ENCODE measurements around the gene MRPL18. TPM values are rescaled to one million over a fixed set of nuclear protein-coding genes. Genes with fewer than 3 reads are reported as not detected.

The MRPL18 gene
- total RNA-seq, 2 experiments from 2014 or later, result 83.7 to 84.4 TPM

DNA sequence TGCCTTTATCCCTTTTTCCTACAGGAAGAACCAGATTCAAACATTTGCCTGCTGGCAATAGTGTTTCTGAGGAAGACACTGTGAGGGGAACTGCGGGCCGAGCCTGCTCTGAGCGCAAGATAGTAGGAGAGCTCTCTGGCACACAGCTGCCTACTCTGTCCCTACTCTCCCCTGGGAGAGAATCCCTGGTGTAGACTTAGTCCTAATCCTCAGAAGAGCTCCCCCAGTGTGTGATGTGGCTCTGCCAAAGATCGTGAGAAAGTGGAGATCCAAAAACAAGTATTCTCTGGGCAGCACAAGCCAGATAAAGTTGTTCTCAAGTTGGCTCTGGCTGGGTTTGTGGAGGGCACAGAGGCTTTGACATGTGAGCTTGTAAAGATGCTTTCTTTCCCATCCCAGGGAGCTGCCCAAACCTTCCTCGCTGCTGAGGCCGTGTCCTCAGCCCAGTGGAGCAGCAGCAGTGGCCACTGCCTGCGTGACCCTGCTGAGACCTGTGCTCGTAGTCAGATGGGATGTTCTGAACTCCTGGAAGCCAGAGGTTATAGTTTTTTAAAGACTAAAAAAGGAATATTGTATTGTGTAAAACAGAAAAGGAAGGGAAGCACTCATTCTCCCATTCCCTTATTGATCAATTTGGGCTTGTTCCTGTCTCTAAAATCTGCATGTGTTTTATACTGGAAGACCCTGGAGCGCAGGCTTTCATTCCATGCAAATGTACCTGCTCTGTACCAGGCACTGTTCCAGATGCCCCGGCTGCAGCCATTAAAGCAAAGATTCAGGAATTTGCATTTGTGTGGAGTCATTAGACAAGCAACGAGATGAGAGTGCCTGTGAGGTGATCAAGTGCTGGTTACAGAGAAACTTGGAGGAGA, 40.5 kb downstream of the MRPL18 start:
- H3K27ac Mint-ChIP-seq, result no peak overlapping the region
- no peaks in the 10 kb centered on the region for H3K36me3 Mint-ChIP-seq (ENCODE audit: low read depth)
- no peaks in the 10 kb centered on the region for H3K27me3 Mint-ChIP-seq
- H3K4me1 Mint-ChIP-seq, result peaks cover 22% of the 10 kb centered on the region
- ChIA-PET POLR2A (no interaction called here), CTCF (interaction anchor here (1.1 kb wide), 1 partner anchor 40 kb away, joined by 3 read pairs; no protein-coding TSS in a partner anchor)
- ATAC-seq (no peak), DNase-seq (no peak)
- intact Hi-C loops (cut with DNase I, micrococcal nuclease), result no loop called here
- H3K9me3 Mint-ChIP-seq (ENCODE audit: low read depth), result no peaks in the 10 kb centered on the region
- H3K4me3 Mint-ChIP-seq, result no peak overlapping the region

DNA sequence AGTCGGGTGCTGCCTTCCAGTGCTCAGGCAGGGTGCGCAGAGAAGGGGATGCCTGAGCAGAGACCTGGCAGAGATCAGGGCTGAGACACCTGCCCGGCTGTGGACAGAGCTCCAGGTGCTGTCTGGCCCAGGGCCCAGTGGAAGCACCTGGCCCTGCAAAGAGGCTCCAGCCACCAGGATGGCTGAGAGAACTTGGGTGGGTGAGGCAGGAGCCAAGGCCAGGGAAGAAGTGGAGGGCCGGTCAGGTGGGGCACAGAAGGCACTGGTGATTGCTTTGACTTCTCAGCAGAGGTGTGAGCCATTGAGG, 41.1 kb downstream of the MRPL18 start:
- POLR2A ChIA-PET, result no interaction called here
- DNase-seq, result no peak
- Mint-ChIP-seq H3K4me1 (peaks cover 22% of the 10 kb centered on the region), H3K9me3 (ENCODE audit: low read depth) (no peaks in the 10 kb centered on the region), H3K36me3 (ENCODE audit: low read depth) (no peaks in the 10 kb centered on the region), H3K27me3 (no peaks in the 10 kb centered on the region), H3K27ac (no peak overlapping the region), H3K4me3 (no peak overlapping the region)
- intact Hi-C loops (cut with DNase I, micrococcal nuclease), result no loop called here
- CTCF ChIA-PET, result no interaction called here
- ATAC-seq, result no peak

DNA sequence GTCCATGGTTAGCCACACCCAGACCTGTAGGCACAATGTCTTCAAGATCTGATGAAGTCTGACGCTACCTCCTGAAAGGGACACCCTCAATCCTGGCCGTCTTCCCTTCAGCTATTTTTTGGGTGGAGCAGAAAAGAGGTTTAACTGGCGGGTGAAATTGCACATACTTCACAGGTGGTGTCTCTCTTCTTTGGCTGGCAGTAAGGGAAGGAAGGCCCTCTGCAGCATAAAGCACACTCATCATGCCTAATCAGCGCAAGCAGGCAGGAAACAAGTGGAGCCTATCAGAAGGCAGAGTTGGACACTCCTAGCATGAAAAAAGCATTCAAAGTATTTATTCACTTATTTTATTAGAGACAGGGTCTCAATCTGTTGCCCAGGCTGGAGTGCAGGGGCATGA, 42.7 kb downstream of the MRPL18 start:
- Mint-ChIP-seq H3K27me3 (no peaks in the 10 kb centered on the region), H3K4me1 (peaks cover 22% of the 10 kb centered on the region), H3K27ac (no peak overlapping the region), H3K4me3 (no peak overlapping the region), H3K9me3 (ENCODE audit: low read depth) (no peaks in the 10 kb centered on the region), H3K36me3 (ENCODE audit: low read depth) (no peaks in the 10 kb centered on the region)
- ChIA-PET CTCF (interaction anchor here (1.3 kb wide), 1 partner anchor 11 kb away, joined by 6 read pairs; no protein-coding TSS in a partner anchor), POLR2A (no interaction called here)
- intact Hi-C loops (cut with DNase I, micrococcal nuclease), result no loop called here
- DNase-seq, result no peak
- ATAC-seq, result no peak

DNA sequence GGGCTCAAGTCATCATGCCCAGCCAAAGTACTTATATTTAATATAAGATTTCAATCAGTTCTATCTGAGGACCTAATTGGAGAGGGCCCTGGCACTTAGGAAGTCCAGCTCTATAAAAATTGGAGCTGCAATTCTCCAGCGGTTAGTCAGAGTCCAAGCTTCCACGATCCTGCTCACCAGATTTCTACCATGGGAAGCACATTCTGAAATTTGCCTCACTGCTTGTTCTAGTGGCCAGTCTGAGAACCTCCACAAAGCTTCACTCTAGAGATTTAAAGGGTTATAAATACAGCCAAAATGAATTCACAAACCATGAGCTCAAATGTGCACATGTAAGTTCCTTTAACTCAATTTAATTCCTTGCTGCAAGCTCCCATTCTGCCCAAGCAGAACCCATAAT, 43.3 kb downstream of the MRPL18 start:
- Mint-ChIP-seq H3K4me3 (no peak overlapping the region), H3K27me3 (no peaks in the 10 kb centered on the region), H3K9me3 (ENCODE audit: low read depth) (no peaks in the 10 kb centered on the region), H3K4me1 (peaks cover 22% of the 10 kb centered on the region), H3K27ac (no peak overlapping the region), H3K36me3 (ENCODE audit: low read depth) (no peaks in the 10 kb centered on the region)
- DNase-seq (no peak), ATAC-seq (no peak)
- ChIA-PET POLR2A (no interaction called here), CTCF (interaction anchor here (0.5 to 1.3 kb wide), 4 partner anchors 10 to 107 kb away, joined by 3 to 6 read pairs (median 4); no protein-coding TSS in a partner anchor)
- intact Hi-C loops (cut with DNase I, micrococcal nuclease), result no loop called here

- no peak overlapping the region for H3K27ac Mint-ChIP-seq
- intact Hi-C loops (cut with DNase I, micrococcal nuclease), result no loop called here
- H3K36me3 Mint-ChIP-seq (ENCODE audit: low read depth), result no peaks in the 10 kb centered on the region
- POLR2A ChIA-PET, result no interaction called here
- CTCF ChIA-PET, result interaction anchor here (0.5 to 1.3 kb wide), 5 partner anchors 10 to 660 kb away, joined by 3 to 6 read pairs (median 3); no protein-coding TSS in a partner anchor
- no peak overlapping the region for H3K4me3 Mint-ChIP-seq
- H3K9me3 Mint-ChIP-seq (ENCODE audit: low read depth), result no peaks in the 10 kb centered on the region
- no peak for ATAC-seq
- peaks cover 22% of the 10 kb centered on the region for H3K4me1 Mint-ChIP-seq
- H3K27me3 Mint-ChIP-seq, result no peaks in the 10 kb centered on the region
- no peak for DNase-seq
Observed at GRCh38 chr6:159833997-159834603, 43.8 kb downstream of the MRPL18 start.

DNA sequence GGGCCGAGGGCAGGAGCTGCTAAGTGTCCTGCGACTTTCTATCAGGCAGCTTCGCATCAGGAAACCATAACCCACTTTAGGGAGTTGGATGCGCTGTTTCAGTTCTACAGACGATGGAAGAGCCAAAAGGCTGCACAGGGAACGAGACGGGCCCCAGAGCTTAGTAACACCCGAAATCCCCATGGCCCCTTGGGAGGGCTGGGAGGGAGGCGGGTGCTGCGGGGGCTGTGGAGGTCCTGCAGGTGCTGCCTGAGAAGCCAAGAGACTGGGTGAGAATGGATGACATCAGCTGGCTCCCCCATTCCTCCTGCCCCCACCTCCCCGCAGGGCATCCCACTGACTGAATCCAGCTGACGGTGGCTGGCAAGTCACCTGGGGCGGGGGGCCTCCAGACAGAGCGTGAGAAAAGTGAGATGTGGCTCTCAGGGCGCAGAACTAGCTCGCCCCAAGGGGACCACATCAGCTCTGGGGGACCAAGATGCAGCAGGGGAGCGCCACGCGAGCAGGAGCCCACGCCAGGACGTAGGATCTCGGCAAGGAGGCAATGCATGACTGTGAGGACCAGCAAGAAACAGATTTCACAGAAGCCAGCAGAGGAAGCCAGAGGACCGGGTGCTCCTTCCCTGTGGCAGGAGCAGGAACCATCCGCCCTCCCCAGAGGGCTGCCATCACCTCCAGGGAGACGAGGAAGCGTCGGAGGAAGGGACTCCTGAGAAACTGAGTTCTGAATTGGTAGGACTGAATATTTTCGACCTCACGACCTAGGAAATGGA, 46.6 kb downstream of the MRPL18 start:
- no peak for DNase-seq
- ATAC-seq, result no peak
- Mint-ChIP-seq H3K27me3 (no peaks in the 10 kb centered on the region), H3K27ac (no peak overlapping the region), H3K4me3 (no peak overlapping the region), H3K36me3 (ENCODE audit: low read depth) (no peaks in the 10 kb centered on the region), H3K4me1 (peaks cover 20% of the 10 kb centered on the region), H3K9me3 (ENCODE audit: low read depth) (no peaks in the 10 kb centered on the region)
- intact Hi-C loops (cut with DNase I, micrococcal nuclease), result no loop called here
- CTCF ChIA-PET, result interaction anchor here (0.7 kb wide), 1 partner anchor 18 kb away, joined by 3 read pairs; no protein-coding TSS in a partner anchor
- POLR2A ChIA-PET, result no interaction called here

- Mint-ChIP-seq H3K4me3 (no peak overlapping the region), H3K9me3 (ENCODE audit: low read depth) (no peaks in the 10 kb centered on the region), H3K27ac (no peak overlapping the region), H3K36me3 (ENCODE audit: low read depth) (no peaks in the 10 kb centered on the region), H3K27me3 (no peaks in the 10 kb centered on the region), H3K4me1 (peaks cover 20% of the 10 kb centered on the region)
- POLR2A ChIA-PET, result no interaction called here
- CTCF ChIA-PET, result no interaction called here
- DNase-seq, result no peak
- no peak for ATAC-seq
- intact Hi-C loops (cut with DNase I, micrococcal nuclease), result no loop called here
Observed at GRCh38 chr6:159837511-159837910, 47.2 kb downstream of the MRPL18 start.

- H3K4me1 Mint-ChIP-seq, result peaks cover 17% of the 10 kb centered on the region
- DNase-seq (no peak), ATAC-seq (no peak)
- no peaks in the 10 kb centered on the region for H3K9me3 Mint-ChIP-seq (ENCODE audit: low read depth)
- POLR2A ChIA-PET, result no interaction called here
- H3K4me3 Mint-ChIP-seq, result no peak overlapping the region
- intact Hi-C loops (cut with DNase I, micrococcal nuclease), result no loop called here
- H3K27me3 Mint-ChIP-seq, result no peaks in the 10 kb centered on the region
- no peak overlapping the region for H3K27ac Mint-ChIP-seq
- no peaks in the 10 kb centered on the region for H3K36me3 Mint-ChIP-seq (ENCODE audit: low read depth)
- CTCF ChIA-PET, result interaction anchor here (0.6 kb wide), 1 partner anchor 255 kb away, joined by 3 read pairs; no protein-coding TSS in a partner anchor
Observed at GRCh38 chr6:159838020-159838744, 47.9 kb downstream of the MRPL18 start.

DNA sequence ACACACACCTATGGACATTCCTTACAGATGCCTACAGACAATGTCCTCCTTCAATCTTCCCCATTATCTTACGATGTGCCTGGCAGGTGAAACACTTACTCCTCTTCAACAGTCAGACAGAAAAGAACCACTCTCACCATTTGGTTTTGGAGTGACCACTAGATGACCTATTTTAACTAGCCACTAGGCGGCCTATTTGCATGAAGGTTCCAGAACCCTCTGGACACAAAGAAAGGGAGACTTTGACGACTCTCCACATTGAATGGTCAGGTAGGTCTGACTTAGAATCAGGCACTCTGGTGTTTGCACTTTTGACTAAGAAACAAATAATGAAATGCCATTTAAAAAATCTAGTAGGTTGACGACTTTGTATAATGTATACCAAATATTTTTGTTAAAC, 51.8 kb downstream of the MRPL18 start:
- ATAC-seq (no peak), DNase-seq (no peak)
- Mint-ChIP-seq H3K9me3 (ENCODE audit: low read depth) (no peaks in the 10 kb centered on the region), H3K4me3 (no peak overlapping the region), H3K27me3 (no peaks in the 10 kb centered on the region), H3K27ac (no peak overlapping the region), H3K36me3 (ENCODE audit: low read depth) (no peaks in the 10 kb centered on the region), H3K4me1 (peaks cover 2% of the 10 kb centered on the region)
- CTCF ChIA-PET, result no interaction called here
- intact Hi-C loops (cut with DNase I, micrococcal nuclease), result no loop called here
- POLR2A ChIA-PET, result no interaction called here

DNA sequence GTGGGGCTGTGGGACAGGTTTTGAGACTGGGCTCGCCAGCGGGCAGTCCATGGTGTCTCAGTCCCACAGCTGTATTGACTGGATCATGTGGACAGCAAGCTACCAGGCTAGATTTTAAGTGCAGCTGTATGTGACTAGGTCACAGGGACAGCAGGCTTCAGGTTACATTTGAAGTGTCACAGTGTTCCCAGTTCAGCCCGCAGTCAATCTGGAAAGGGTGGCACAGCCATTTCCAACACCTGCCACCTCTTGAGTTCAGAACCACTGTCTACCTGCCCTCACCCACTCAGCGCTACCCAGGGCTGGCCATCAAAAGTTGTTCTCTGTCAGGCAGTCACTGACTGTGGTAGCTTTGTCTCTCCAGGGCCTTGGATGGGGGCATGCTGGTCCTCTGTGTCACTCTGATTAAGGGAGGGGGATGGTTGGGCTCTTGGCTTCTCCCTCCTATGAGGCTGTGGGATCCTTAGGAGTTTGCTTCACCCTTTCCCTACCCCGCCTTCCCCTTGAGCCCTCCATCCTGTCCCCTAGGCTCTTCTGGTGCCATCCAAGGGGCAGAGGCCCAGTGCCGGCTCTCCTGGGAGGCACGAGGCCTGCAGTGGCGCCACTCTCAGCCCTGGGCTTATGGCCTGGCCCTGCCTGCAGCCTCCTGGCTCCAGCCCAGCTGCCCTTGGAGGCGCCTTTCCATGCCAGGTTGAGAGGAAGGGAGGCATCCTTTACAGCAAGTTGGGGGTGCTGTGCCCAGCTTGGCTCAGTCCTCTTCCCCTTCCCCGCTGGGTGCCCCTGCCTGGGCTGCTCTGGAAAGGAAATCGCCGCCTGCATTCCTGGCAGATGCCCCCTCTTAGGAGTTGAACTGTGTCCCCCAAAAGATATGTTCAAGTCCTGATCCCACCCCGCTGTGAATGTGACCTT, 54.7 kb downstream of the MRPL18 start:
- DNase-seq, result no peak
- POLR2A ChIA-PET, result no interaction called here
- peaks cover 2% of the 10 kb centered on the region for H3K4me1 Mint-ChIP-seq
- no peaks in the 10 kb centered on the region for H3K27me3 Mint-ChIP-seq
- no peak overlapping the region for H3K27ac Mint-ChIP-seq
- H3K9me3 Mint-ChIP-seq (ENCODE audit: low read depth), result peaks cover 6% of the 10 kb centered on the region
- no peak for ATAC-seq
- intact Hi-C loops (cut with DNase I, micrococcal nuclease), result no loop called here
- no peaks in the 10 kb centered on the region for H3K36me3 Mint-ChIP-seq (ENCODE audit: low read depth)
- no peak overlapping the region for H3K4me3 Mint-ChIP-seq
- CTCF ChIA-PET, result interaction anchor here (0.7 to 2.1 kb wide), 2 partner anchors 12 to 22 kb away, joined by 3 to 6 read pairs; no protein-coding TSS in a partner anchor

All from activated CD4-positive, alpha-beta T cell treated with anti-CD3 and anti-CD28 coated beads for 36 hours (primary cell).